Epithelial cell of proximal tubule (primary cell): ENCODE data around the gene BEND2. TPM values are rescaled to one million over a fixed set of nuclear protein-coding genes. Genes with fewer than 3 reads are reported as not detected.

Experiments used
- DNase-seq: peaks from one replicate; pipeline ENCODE4 v3.0.0-alpha.2; 2011; ENCODE audit warnings: low read depth
- H3K4me3 ChIP-seq: 2 replicates; pipeline ENCODE4 v1.5.1; 2011; ENCODE audit warnings: low read depth, mild to moderate bottlenecking, low read length
- total RNA-seq: library from RNA; depleted of rRNA; stranded (reverse); fragments of >200 nt; gene quantifications from 2 replicates; pipeline ENCODE4 v1.2.3, GENCODE V29; 2015
- TF ChIP-seq, protein P1 (sequence below): conservative IDR thresholded peaks from 2 replicates; pipeline ENCODE4 v1.5.1; 2012; ENCODE audit warnings: low read depth, mild to moderate bottlenecking, low read length

Gene BEND2
- total RNA-seq, 1 donor from 2014 or later, result not detected

- no peak overlapping the region for H3K4me3 ChIP-seq
- TF ChIP-seq, protein P1, sequence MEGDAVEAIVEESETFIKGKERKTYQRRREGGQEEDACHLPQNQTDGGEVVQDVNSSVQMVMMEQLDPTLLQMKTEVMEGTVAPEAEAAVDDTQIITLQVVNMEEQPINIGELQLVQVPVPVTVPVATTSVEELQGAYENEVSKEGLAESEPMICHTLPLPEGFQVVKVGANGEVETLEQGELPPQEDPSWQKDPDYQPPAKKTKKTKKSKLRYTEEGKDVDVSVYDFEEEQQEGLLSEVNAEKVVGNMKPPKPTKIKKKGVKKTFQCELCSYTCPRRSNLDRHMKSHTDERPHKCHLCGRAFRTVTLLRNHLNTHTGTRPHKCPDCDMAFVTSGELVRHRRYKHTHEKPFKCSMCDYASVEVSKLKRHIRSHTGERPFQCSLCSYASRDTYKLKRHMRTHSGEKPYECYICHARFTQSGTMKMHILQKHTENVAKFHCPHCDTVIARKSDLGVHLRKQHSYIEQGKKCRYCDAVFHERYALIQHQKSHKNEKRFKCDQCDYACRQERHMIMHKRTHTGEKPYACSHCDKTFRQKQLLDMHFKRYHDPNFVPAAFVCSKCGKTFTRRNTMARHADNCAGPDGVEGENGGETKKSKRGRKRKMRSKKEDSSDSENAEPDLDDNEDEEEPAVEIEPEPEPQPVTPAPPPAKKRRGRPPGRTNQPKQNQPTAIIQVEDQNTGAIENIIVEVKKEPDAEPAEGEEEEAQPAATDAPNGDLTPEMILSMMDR, result no peak
- no peak for DNase-seq
These were observed 14.0 kb downstream of the BEND2 start for GRCh38 chrX:18206657-18207056.

- no peak for DNase-seq
- TF ChIP-seq, protein P1, result no peak
- H3K4me3 ChIP-seq, result no peak overlapping the region
These were observed 17.1 kb downstream of the BEND2 start for GRCh38 chrX:18203631-18204030.

GRCh38 chrX:18194688-18195087, 26.0 kb downstream of the BEND2 start:
- no peak for DNase-seq
- TF ChIP-seq, protein P1, result no peak
- H3K4me3 ChIP-seq, result no peak overlapping the region

DNA sequence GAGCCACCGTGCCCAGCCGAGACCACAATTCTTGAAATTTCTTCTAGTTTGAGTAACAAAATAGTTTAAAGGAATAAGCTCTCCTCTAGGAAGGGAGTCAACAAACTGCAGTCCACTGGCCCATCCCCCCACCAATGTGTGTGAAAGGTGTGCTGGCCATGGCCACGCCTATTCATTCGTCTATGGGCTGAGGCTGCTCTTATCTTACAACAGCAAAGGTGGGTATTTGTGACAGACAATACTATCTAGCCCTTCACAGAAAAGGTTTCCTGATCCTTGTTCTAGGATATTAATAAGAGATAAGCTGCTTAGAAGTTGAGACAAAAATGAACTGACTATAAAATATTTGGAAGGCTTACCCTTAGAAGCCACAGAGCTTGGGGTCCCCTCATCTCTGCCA, 41.2 kb downstream of the BEND2 start:
- no peak overlapping the region for H3K4me3 ChIP-seq
- TF ChIP-seq, protein P1, result no peak
- DNase-seq, result no peak

DNA sequence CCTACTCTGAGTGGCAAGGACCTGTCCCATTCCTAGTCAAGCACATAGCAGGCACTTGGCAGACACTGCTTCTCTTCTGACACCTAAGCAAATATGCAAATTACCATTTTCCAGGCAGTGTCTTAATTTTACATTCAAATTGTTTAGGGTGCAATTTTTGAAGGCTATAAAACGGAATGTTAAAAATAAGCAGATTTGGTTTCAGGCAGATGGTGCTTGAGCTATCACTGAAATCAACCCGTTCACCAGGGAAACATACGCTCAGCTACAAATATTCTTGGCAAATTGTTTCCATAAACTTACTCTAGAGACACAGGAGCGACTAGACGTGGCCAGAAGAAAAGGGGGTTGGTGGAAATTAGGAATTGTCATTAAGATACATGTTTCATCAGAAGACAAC, 45.7 kb downstream of the BEND2 start:
- H3K4me3 ChIP-seq, result no peak overlapping the region
- DNase-seq, result no peak
- TF ChIP-seq, protein P1, result no peak

- TF ChIP-seq, protein P1, result no peak
- no peak overlapping the region for H3K4me3 ChIP-seq
- no peak for DNase-seq
These were observed 46.5 kb downstream of the BEND2 start for GRCh38 chrX:18174209-18174608.

- DNase-seq, result no peak
These were observed 47.0 kb downstream of the BEND2 start for GRCh38 chrX:18173494-18174180.

More at GRCh38 chrX:18173494-18174180, 47.0 kb downstream of the BEND2 start:
- TF ChIP-seq, protein P1, result no peak
- H3K4me3 ChIP-seq, result no peak overlapping the region
